BE2C (cell line): ENCODE results near the gene KRTAP1-3.

Experiments used
- DNase-seq: peaks from one replicate; pipeline ENCODE4 v3.0.0-alpha.2; 2020
- H3K27me3 ChIP-seq: fragments of 250-450 bp; sonication (Bioruptor Pico); 2 replicates; pipeline ENCODE4 v1.5.1; 2020; ENCODE audit warnings: mild to moderate bottlenecking
- H3K36me3 ChIP-seq: fragments of 250-450 bp; sonication (Bioruptor Pico); 2 replicates; pipeline ENCODE4 v1.5.1; 2020; ENCODE audit warnings: mild to moderate bottlenecking
- H3K4me1 ChIP-seq: fragments of 250-450 bp; sonication (Bioruptor Pico); 2 replicates; pipeline ENCODE4 v1.5.1; 2020
- H3K4me3 ChIP-seq: 2 replicates; pipeline ENCODE4 v1.5.1; 2011; ENCODE audit warnings: low read depth, low read length
- H3K9me3 ChIP-seq: fragments of 250-450 bp; sonication (Bioruptor Pico); 2 replicates; pipeline ENCODE4 v1.5.1; 2020
- TF ChIP-seq, protein P1 (sequence below): IDR thresholded peaks from 2 replicates; pipeline ENCODE4 v1.5.1; 2012; ENCODE audit warnings: mild to moderate bottlenecking, low read depth, low read length

The KRTAP1-3 gene

DNA sequence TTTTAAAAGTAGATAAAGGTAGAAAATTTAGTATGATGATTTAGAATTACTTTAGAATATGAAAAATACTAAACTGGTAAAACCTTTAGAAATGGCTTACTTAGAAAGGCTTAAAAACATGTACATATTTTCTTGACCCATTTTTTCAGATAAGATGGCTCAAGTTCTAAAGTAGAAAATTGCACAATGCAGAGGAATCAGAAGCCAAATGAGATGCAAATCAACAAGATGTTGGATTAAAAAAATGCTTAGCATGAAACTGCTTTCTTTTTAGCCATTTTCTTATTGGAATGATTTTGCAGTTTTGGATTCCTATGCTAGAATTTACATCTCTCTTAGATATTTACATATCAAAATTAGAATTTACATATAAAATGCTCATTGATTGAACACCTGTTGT, 24.2 kb downstream of the KRTAP1-3 start:
- TF ChIP-seq, protein P1, sequence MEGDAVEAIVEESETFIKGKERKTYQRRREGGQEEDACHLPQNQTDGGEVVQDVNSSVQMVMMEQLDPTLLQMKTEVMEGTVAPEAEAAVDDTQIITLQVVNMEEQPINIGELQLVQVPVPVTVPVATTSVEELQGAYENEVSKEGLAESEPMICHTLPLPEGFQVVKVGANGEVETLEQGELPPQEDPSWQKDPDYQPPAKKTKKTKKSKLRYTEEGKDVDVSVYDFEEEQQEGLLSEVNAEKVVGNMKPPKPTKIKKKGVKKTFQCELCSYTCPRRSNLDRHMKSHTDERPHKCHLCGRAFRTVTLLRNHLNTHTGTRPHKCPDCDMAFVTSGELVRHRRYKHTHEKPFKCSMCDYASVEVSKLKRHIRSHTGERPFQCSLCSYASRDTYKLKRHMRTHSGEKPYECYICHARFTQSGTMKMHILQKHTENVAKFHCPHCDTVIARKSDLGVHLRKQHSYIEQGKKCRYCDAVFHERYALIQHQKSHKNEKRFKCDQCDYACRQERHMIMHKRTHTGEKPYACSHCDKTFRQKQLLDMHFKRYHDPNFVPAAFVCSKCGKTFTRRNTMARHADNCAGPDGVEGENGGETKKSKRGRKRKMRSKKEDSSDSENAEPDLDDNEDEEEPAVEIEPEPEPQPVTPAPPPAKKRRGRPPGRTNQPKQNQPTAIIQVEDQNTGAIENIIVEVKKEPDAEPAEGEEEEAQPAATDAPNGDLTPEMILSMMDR = no peak
- no peak for DNase-seq
- Histone ChIP-seq H3K4me1 (no peaks in the 10 kb centered on the region), H3K27me3 (peaks cover 11% of the 10 kb centered on the region), H3K9me3 (no peaks in the 10 kb centered on the region), H3K4me3 (no peak overlapping the region), H3K36me3 (no peaks in the 10 kb centered on the region)

DNA sequence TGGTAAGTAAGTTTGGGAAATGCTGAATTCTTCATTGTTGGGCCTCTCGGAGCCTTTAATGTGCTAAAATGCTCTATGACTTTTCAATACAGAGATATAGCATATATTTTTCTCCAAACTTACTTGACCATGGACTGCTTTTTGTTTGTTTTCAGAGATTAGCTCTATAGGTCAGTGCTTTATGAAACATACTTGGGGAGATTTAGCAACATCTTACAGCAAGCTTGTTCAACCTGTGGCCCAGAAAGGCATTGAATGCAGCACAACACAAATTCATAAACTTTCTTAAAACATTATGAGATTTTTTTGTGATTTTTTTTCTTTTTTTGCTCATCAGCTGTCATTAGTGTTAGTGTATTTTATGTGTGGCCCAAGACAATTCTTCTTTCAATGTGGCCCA, 24.7 kb downstream of the KRTAP1-3 start:
- TF ChIP-seq, protein P1 = no peak
- no peaks in the 10 kb centered on the region for H3K4me1 ChIP-seq

GRCh38 chr17:41009301-41009760, 25.3 kb downstream of the KRTAP1-3 start:
- Histone ChIP-seq H3K9me3 (no peaks in the 10 kb centered on the region), H3K4me1 (no peaks in the 10 kb centered on the region), H3K4me3 (no peak overlapping the region), H3K36me3 (no peaks in the 10 kb centered on the region), H3K27me3 (peaks cover 15% of the 10 kb centered on the region)
- DNase-seq = no peak
- TF ChIP-seq, protein P1 = no peak

More for the DNA sequence above, 24.7 kb downstream of the KRTAP1-3 start:
- H3K9me3 ChIP-seq = no peaks in the 10 kb centered on the region
- DNase-seq = no peak
- H3K27me3 ChIP-seq = peaks cover 9% of the 10 kb centered on the region
- H3K36me3 ChIP-seq = no peaks in the 10 kb centered on the region
- H3K4me3 ChIP-seq = no peak overlapping the region

DNA sequence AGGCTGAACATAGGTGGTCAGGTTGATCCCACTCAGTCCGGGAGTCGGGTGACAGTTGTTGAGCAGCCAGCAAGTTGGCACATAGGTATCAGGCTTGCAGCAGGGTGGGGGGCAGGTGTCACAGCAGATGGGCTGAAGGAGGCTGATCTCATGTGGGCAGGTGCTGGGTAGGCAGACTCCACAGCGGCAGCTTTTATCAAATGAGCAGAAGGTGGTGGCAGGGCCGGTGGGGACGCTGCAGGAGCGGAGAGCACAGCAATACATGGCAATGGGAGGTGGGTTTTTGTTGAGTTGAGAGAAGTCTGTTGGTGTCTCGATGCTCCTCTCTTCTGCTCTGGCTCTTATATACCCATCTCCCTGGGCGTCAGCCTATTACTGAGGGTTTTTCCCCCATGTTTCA, 25.9 kb downstream of the KRTAP1-3 start, which contains the start of gene KRTAP3-1:
Gene KRTAP3-1, minus strand, starts transcription at position 318 of the 400 bp plus-strand sequence. Its CDS starts 54 bp downstream, at position 264.
- Histone ChIP-seq H3K27me3 (peaks cover 16% of the 10 kb centered on the region), H3K4me3 (no peak within 1 kb of the TSS), H3K4me1 (no peaks in the 10 kb centered on the region), H3K9me3 (no peaks in the 10 kb centered on the region), H3K36me3 (no peaks in the 10 kb centered on the region)
- TF ChIP-seq, protein P1 = no peak
- DNase-seq = no peak

DNA sequence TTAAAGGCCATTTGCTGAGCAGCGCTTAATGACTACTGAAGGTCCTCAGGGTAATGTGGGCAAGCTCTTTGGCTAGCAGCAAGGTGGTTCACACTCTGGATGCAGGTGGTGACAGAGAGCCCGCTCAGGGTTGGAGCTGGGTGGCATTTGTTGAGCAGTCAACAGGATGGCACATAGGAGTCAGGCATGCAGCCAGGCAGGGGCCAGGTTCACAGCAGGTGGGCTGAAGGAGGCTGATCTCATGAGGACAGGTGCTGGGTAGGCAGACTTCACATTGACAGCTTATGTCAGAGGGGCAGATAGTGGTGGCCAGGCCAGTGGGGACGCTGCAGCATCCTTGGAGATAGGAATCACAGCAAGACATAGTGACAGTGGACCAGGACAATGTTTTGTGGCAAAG, 30.3 kb downstream of the KRTAP1-3 start:
- DNase-seq = no peak
- Histone ChIP-seq H3K36me3 (no peaks in the 10 kb centered on the region), H3K4me3 (no peak overlapping the region), H3K9me3 (no peaks in the 10 kb centered on the region), H3K27me3 (peaks cover 21% of the 10 kb centered on the region), H3K4me1 (no peaks in the 10 kb centered on the region)
- TF ChIP-seq, protein P1 = no peak

DNA sequence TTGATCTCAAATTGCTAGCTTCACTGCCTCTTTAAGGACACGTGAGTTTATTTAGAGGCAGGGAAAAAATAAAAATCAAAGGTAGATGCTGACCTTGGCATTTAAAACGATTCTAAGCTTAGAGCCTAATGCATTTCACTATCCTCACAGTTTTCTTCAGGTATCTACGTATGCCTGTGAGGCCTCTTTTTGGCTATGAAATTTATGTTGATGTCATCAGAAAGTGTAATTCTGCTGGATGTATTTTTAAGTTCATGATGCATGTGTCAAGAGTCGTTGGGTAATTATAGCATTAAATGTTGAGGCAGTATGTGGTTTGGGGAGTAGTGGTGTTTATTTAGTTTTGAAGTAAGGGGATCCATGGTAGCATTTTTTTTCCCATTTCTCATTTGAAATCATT, 30.7 kb downstream of the KRTAP1-3 start:
- Histone ChIP-seq H3K4me3 (no peak overlapping the region), H3K27me3 (peaks cover 22% of the 10 kb centered on the region), H3K9me3 (no peaks in the 10 kb centered on the region), H3K4me1 (no peaks in the 10 kb centered on the region), H3K36me3 (no peaks in the 10 kb centered on the region)
- TF ChIP-seq, protein P1 = no peak
- DNase-seq = no peak
